Keratinocyte (primary cell): ENCODE measurements around the gene SPTAN1.

Experiments
- CTCF ChIP-seq, 3 experiments: IDR thresholded peaks in 1 of 3; conservative IDR thresholded peaks in 1 of 3; optimal IDR thresholded peaks in 1 of 3; 2 replicates in 2 of 3; 3 replicates in 1 of 3; pipeline versions ENCODE3 to v1.5.1; 2011; ENCODE audit warnings: low read length in 3 of 3, mild to moderate bottlenecking in 3 of 3, moderate library complexity in 2 of 3, control low read depth in 1 of 3, inconsistent platforms in 1 of 3; ENCODE audit not compliant: insufficient read depth in 2 of 3; ENCODE audit errors: extremely low read depth in 1 of 3
- EZH2 ChIP-seq: IDR thresholded peaks from one replicate; pipeline ENCODE4 v1.6.1; 2012; ENCODE audit warnings: inconsistent platforms, mild to moderate bottlenecking, low read length, moderate library complexity

GRCh38 chr9:128548876-128549275, 3.5 kb upstream of the SPTAN1 start:
- no peak for TF ChIP-seq EZH2
- TF ChIP-seq CTCF (optimal IDR thresholded peaks at IDR 0.05 in 1 of 3, IDR thresholded peaks at IDR 0.05 in 1 of 3, conservative IDR thresholded peaks at IDR 0.05 in 1 of 3; ENCODE audit: extremely low read depth in 1 of 3, insufficient read depth in 2 of 3, low read length in 3 of 3): no peak
